HFFc6 (cell line): Measurements from ENCODE around the gene FHIT. TPM values are rescaled to one million over a fixed set of nuclear protein-coding genes. Genes with fewer than 3 reads are reported as not detected.

Source experiments
- DNase-seq: peaks from one replicate; pipeline ENCODE4 v3.0.0-alpha.2; 2018
- H3K27ac Mint-ChIP-seq: 2 replicates; pipeline ENCODE4 v1.8.0; 2020; ENCODE audit warnings: mild to moderate bottlenecking, mixed read lengths
- H3K27me3 Mint-ChIP-seq: 2 replicates; pipeline ENCODE4 v1.8.0; 2021; ENCODE audit warnings: mild to moderate bottlenecking, moderate library complexity, mixed read lengths; ENCODE audit not compliant: insufficient read depth
- H3K36me3 Mint-ChIP-seq: 2 replicates; pipeline ENCODE4 v1.8.0; 2021; ENCODE audit warnings: low read depth, mixed read lengths
- H3K4me1 Mint-ChIP-seq: 2 replicates; pipeline ENCODE4 v1.8.0; 2020; ENCODE audit warnings: low read depth, mixed read lengths
- H3K4me3 Mint-ChIP-seq: 2 replicates; pipeline ENCODE4 v1.8.0; 2020; ENCODE audit warnings: mild to moderate bottlenecking, moderate library complexity, mixed read lengths
- H3K9me3 Mint-ChIP-seq: 2 replicates; pipeline ENCODE4 v1.8.0; 2020; ENCODE audit warnings: mild to moderate bottlenecking, mixed read lengths
- CTCF ChIP-seq: fragments of 200-600 bp; sonication (generic); IDR thresholded peaks from 2 replicates; pipeline ENCODE4 v1.5.0; 2021; ENCODE audit warnings: antibody characterized with exemption, mild to moderate bottlenecking
- total RNA-seq, 6 experiments: library from RNA; stranded (reverse); fragmentation: NEBNext Ultra II Directional; extraction: Animal tissue kit (Norgen Biotek cat#: 25700); gene quantifications; 2 replicates in 1 of 6; 3 replicates in 5 of 6; pipeline ENCODE4 v1.2.3, GENCODE V29; 2021

Gene FHIT
- total RNA-seq, 6 experiments from 2014 or later: 0.33 to 0.38 TPM; not detected in 4

GRCh38 chr3:60140160-60140559 is 1111.1 kb downstream of the FHIT start:
- Mint-ChIP-seq H3K9me3 (peaks cover 42% of the 10 kb centered on the region), H3K36me3 (no peaks in the 10 kb centered on the region), H3K4me3 (no peak overlapping the region), H3K4me1 (no peaks in the 10 kb centered on the region), H3K27ac (no peak overlapping the region), H3K27me3 (no peaks in the 10 kb centered on the region)
- no peak for DNase-seq
- TF ChIP-seq CTCF: no peak

GRCh38 chr3:60136601-60137000 is 1114.7 kb downstream of the FHIT start:
- Mint-ChIP-seq H3K27ac (no peak overlapping the region), H3K36me3 (no peaks in the 10 kb centered on the region), H3K9me3 (peaks cover 42% of the 10 kb centered on the region), H3K4me3 (no peak overlapping the region), H3K27me3 (no peaks in the 10 kb centered on the region), H3K4me1 (no peaks in the 10 kb centered on the region)
- TF ChIP-seq CTCF: no peak
- DNase-seq: no peak

GRCh38 chr3:60135474-60135873 is 1115.8 kb downstream of the FHIT start:
- no peaks in the 10 kb centered on the region for H3K36me3 Mint-ChIP-seq
- H3K27ac Mint-ChIP-seq: no peak overlapping the region
- no peaks in the 10 kb centered on the region for H3K4me1 Mint-ChIP-seq
- H3K9me3 Mint-ChIP-seq: peaks cover 35% of the 10 kb centered on the region
- no peak overlapping the region for H3K4me3 Mint-ChIP-seq
- TF ChIP-seq CTCF: no peak
- H3K27me3 Mint-ChIP-seq: no peaks in the 10 kb centered on the region
- no peak for DNase-seq

- DNase-seq: no peak
- H3K27ac Mint-ChIP-seq: no peak overlapping the region
These were observed 1117.7 kb downstream of the FHIT start for GRCh38 chr3:60133269-60134162.

GRCh38 chr3:60131618-60132017 is 1119.6 kb downstream of the FHIT start:
- H3K4me1 Mint-ChIP-seq: no peaks in the 10 kb centered on the region
- no peak for TF ChIP-seq CTCF
- DNase-seq: no peak
- H3K9me3 Mint-ChIP-seq: peaks cover 38% of the 10 kb centered on the region
- H3K36me3 Mint-ChIP-seq: no peaks in the 10 kb centered on the region
- no peak overlapping the region for H3K4me3 Mint-ChIP-seq
- no peak overlapping the region for H3K27ac Mint-ChIP-seq
- H3K27me3 Mint-ChIP-seq: no peaks in the 10 kb centered on the region

More at GRCh38 chr3:60133269-60134162, 1117.7 kb downstream of the FHIT start:
- H3K27me3 Mint-ChIP-seq: no peaks in the 10 kb centered on the region
- H3K4me1 Mint-ChIP-seq: no peaks in the 10 kb centered on the region
- H3K4me3 Mint-ChIP-seq: no peak overlapping the region
- H3K36me3 Mint-ChIP-seq: no peaks in the 10 kb centered on the region
- peaks cover 36% of the 10 kb centered on the region for H3K9me3 Mint-ChIP-seq
- TF ChIP-seq CTCF: no peak
